DMS79 treated with DMSO at 0.1 percent for 48 hours (cell line): ENCODE results near the gene ETV3L.
A peak's percentile ranks its signal among the peaks of the same experiment; 100 is the strongest.

Experiments used
- DNase-seq: peaks from one replicate; lab custom pipeline; 2025; lab: John Stamatoyannopoulos, UW

The ETV3L gene

DNA sequence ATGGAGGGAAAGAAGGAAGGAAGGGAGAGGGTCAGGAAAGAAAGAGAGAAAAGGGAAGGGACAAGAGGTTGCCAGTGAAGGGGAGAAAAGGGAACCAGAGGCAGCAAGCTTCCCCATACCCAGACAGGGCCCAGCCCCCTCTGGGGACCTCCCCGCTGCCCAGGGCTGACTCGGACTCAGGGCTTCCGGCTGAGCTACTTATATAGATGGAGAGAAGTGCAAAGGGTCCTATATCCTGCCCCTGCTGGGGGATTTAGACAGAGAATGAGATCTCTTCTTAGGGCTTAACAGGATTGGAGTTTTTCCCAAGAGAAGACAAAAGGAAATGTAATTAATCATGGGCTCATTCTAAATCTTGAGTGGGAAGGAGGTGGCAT, at the start of gene ETV3L:
Gene ETV3L (minus strand): TSS at position 176 of the 377 bp plus-strand sequence. CDS start 285 bp downstream, outside the sequence.
- no peak for DNase-seq

DNA sequence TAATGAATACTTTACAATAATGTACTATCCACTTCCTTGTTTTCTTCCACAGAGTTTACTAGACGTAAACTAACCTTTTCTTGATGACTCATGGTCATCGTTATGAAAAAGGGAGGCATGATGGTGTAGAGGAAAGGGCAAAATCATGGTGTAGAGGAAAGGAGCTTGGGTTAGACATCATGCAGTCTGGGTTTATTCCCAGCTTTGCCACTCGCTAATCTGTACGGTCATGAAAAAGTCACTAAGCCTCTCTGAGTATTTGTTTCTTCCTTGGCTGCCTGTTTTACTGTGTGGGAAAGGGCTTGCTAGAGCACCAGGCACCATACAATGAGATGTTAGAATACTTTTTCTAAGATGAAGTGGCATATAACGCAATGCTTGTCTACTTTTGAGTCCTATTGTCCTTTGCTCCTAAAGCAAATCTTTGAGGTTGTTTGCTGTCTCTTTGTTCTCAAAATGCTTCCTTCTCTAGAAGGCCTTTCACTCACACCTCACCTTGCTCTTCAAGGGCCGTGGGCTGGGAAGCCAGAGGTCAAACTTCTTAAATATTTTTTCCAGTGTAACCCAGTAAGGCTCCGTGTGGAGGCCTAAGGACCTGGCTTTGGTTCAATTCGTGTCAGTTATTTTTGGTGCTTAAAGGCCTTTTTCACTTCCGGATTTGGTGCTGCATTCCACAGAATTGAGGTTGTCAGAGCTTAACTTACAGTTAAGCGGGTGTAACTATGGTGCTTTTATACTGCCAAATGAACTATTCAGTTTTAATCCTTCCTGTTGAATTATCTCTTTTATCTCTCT, 48.5 kb upstream of the ETV3L start:
- no peak for DNase-seq

DNA sequence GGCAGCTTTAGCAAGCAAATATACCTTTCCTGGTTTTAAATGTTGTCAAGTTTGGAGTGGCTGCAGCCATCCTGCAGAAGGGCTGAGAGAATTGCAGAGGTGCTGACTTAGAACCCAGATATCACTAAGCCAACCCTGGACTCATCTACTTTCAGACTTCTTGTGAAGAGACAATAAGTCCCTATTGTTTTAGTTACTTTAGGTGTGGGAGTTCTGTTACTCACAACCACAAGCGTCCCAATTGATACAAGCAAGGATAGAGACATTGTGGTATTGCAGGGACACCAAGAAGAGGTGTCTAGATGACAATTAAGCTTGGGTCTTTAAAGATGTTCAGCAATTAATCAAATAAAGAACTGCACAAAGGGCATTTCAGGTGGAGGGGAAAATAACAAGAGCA, 47.4 kb upstream of the ETV3L start:
- DNase-seq = no peak

DNA sequence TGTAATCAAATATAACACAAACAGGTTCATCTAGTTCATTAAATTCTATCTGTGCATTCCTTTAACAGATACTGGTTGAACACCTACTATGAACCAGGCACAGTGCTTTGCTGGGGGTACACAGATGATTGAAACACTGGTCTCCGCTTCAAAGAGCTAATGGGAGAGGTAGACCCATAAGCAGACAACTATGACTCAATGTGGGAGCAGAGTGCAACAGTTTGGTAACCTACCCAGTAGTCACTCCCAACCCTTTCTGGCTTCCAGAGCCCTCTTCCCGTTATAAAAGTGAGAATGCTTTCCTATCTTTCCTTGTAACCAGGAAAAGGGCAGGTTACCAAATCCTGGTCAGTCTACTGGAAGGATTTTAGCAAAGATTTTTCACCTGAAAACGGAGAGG, 46.6 kb upstream of the ETV3L start:
- DNase-seq = no peak

DNA sequence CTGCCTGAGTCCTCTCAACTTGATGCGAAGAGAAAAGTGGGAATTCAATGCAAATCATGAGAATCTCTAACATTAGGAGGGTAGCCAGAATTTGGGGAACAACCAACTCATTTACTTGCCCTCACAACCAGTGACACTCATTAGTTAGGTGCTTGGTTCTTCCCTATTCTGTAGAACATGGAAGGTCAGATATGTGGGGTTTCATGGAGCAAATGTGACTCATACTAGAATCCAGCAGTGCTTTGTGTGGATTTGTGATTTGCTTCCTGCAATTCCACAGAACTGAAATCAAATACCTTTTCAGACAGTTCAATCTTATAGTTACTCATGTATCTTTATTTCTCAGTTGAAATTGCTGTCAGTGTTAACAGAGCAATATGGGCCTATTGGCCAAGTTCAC, 45.5 kb upstream of the ETV3L start:
- no peak for DNase-seq

DNA sequence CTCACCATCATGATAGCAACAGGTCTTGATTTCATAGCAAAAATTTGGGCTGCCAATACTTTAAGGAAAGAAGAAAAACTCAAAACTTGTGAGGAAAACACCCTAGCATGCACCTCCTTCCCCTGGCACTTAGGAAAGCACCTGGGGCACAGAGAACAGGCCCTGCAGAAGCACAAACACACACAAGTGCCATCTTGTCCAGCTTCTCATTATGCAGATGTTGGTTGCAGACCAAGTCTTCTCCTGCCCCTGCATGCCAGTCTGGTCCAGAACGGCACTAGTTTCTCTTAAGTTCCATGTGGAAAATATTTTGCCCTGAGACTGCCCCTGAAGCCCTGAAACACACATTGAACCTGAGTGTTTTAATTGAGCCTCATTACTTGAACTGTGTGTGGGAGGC, 44.9 kb upstream of the ETV3L start:
- no peak for DNase-seq

DNA sequence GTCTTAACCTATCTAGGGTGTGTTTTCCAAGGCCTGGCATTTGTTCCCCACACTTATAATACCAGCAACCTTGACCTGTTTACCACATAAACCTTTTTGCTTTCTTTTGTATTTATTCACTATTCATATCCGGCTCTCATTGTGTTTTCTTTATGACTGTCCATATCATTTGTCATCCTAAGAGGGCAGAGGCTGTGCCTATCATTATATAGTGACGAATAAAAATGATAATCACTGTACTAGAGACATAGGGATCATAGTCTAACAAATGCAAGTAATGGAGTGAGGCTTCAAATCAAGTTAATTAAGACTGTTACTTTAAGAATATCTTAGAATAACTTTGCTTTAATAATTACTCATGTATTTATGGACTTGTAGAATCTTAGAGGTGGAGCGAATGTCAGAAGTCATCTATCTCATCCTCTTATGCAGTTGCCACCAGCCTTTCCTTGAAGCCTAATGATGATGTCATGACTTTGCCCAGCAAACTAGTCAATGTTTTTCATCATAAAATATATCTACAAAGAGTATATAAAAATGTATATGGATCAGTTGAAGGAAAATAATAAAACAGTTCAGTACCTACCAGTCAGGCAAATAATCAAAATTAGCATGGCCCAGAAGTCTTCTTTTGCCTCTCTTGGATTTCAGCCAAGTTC, 43.3 kb upstream of the ETV3L start:
- no peak for DNase-seq

DNA sequence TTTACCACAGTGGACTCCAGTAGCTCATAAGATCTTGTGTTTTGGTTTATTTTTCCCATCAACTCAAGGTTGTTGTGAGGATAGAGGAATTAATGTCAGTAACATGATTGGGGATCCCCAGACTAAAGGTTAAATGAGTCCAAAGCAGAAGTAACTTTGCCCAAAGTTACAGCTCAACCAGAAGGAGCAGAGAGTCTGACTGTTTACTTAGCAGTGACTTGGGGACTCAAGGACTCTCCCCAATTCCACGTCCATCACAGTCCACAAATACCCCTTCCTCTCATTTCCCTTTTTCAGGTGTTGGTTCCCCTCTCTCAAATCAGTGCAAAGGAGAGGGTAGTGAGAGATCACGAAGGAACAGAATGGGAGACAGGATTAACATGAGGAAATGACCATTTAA, 42.6 kb upstream of the ETV3L start:
- no peak for DNase-seq

DNA sequence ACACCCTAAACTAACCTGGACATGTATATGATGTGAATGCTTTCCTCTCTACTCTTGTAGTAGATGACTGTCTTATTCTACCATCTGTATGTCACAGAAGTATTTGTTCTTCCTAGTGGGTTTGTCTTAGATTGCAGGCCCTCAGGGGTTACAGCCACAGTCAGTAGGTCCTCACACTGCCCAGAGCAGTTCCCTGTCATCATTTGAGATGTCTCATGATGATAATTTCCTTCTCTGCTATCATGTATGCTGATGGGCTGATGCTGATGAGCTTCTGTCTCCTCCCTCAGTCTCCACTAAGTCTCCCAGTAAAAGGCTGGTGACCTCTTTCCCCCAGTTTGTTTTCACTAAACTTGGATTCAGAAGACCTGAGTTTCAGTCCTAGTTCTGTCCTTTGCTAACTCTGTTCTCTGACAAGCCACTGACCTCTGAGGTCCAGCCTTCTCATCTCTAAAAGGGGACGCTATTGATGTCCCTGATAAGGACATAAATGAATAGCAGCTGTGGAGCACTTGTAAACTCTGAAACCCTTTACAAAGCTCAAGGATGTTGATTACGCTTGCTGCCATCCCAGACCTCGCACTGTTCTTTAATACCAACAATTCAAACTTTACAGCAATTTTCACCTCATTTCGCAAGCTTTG, 41.7 kb upstream of the ETV3L start:
- no peak for DNase-seq

DNA sequence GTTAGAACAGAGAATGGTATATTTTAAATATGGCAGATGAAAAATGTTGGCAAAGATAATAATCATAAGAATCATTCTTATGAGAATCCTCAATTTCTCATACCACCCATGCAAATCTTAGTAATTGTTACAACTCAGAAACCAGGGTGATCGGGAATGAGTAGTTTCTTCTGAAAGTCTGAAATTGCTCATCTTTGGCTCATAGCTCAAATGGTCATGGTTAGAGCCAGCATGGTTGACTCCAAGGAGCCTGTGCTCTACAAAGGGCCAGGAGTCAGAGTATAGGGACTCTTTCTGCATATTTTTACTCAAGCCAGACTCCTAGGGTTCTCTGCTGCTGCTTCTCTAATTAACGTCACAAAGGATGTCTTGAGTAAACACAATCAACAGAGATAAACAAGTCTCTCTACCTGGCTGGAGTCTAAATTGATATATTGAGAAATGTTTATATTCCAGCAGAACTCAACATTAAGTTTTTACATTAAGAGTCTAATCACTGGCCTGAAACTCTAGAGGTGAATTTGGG, 40.5 kb upstream of the ETV3L start:
- DNase-seq = no peak

DNA sequence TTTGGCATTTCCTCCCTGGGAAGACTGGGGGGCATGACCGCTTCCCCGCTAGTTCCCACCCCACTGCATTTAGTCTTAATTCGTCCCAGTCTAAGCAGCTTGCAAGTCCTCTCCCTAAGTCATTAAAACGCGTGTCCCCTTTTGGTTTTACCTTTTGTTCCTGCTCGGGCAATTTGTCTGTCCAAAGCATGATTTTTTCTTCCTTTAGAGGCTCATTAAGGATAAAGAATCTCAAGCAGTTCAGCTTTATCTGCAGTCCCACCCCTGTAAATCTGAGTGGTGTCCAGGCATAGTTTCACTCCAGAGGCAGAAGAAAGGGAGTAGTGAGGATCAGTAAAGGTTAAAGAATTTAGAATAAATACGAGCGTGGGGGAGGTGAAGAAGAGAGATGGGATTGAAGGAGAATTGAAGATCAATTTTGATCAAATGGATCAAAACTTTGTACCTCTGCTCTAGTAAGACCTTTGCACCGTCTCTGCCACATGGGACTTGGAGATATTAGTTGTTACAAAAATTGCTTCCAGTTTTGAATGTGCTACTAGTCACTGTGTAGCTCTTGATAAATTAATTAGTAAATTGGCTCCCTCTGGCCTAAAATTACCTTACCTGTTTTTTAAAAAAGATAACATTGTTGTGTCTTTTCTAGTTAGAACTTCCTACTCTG, 39.6 kb upstream of the ETV3L start:
- no peak for DNase-seq

DNA sequence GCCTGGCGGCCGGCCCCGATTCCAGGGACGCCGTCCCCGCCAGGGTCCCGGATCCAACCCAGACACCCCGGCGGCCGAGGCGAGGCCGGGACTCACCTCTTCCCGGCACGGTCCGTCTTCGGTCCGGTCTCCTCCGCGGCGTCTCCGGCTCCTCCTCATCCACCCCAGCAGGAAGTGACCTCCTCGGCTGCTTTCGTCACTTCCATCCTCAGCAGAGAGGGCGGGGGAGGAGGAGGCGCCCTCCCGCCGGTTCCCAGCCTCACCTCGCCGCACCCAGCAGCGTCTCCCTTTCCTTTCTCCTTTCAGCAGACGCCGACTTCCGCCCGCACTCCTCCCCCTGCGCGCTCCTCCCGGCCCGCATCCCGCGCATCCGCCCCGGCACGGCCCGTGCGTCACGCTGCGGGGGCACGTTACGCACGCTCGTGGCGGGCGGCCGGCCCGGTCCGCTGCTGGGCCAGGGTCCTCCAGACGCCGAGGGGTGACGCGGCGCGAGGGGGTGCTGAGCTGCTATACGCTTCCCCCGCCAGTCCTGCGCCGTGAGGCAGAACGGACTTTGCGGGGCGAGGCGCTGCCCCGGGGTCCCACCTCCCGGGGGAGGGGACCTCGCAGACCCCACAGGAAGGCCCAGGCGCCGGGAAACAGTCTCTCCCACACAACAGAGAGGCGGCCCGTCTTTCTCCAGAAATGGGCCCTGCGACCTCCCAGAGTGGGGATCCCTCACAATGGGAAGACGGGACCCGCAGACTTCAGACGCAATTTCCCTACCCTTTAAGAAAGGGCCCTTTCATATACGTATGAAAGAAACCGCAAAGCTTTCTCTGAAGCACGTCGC, 38.8 kb upstream of the ETV3L start, which contains the start of gene ETV3:
Gene ETV3 (minus strand): TSS at position 176 of the 832 bp plus-strand sequence. CDS start 2,043 bp downstream, outside the sequence.
- DNase-seq = peak; percentile 74

DNA sequence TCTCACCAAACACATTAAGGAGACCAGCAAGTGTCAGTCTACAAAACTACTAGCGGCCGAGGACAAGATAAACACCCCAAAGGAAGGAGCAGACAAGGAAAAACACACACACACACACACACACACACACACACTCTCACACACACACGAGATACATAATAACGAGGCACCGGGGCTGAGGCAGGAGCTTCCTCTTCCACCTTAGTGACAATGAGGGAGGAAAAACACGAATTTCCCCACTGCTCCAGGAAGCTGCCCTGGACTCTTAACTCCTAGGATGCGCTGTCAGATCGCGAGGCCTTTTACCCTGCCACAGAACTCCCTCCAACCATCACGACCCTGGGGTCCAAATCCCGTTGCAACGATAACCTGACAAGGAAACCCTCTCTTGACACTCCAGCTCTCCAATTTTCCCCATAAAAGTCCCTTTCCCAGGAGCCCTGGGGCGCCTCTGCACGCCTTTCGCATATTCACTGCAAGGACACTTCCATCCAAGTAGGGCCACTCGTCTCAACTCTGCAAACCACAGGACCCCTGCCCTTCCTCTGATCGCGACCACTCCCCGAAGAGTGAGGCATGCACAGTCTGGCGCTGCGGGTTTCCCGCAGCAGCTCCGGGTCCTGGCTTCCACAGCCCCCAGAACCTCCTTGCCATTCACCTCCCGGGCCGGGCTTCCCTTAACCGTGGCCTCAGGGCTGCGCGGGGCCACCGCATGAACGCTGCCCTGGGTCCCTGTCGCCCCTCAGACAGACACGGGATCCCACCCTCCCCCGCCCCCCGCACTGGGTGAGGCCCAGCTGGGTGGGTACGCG, 38.0 kb upstream of the ETV3L start:
- DNase-seq = no peak

DNA sequence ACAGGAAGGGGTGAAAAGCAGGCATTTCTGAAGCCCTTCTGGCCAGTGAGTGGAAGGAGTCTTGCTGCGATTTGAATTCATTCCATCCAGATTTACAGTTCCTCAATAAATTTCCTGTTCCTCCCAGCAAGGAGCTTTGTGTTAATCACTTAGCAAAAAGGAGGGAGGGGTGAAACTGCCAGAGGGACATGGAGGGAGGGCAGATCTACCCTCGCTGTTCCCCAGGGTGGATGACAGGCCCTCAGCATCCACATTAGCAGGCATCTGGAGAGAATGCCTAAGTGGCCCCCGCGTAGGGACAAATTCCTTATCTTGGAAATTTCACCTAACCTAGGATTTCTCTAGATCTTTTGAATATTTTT, 37.4 kb upstream of the ETV3L start:
- DNase-seq = no peak

DNA sequence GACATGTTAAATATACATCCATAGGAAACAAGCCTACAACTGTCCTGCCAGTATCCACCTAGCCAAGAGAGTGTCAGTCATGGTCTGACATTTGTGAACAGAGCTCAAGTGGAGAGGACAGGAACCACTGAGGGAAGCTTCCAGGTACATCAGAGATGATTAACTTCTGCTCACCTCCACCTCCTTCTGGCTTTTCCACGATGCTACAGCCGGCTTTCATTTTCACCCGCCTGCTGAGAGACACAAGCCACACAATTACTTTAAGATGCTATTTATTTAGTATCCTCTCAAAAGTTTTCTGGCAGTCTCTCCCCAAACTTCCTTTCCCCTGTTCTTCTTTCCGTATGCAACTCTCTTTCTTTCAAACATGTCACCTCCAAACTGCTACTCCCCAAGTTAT, 36.5 kb upstream of the ETV3L start:
- no peak for DNase-seq

DNA sequence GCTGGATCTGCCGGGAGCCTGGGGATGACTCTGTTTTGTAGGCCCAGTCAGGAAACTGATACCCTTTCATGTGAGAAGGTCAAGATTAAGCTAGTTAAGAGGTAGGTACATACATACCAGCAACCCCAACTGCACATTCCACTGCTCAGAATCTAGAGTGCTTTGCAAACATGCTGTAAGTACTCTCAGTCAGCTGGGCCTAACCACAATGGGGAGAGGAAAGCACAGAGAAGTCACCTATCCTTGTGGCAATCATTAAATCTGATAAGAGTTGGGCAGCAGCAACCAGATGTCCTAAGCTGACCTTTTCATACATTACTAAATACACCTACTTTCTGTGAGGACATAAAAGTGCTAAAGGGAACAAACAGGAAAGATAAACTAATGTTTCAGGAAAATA, 36.0 kb upstream of the ETV3L start:
- no peak for DNase-seq

DNA sequence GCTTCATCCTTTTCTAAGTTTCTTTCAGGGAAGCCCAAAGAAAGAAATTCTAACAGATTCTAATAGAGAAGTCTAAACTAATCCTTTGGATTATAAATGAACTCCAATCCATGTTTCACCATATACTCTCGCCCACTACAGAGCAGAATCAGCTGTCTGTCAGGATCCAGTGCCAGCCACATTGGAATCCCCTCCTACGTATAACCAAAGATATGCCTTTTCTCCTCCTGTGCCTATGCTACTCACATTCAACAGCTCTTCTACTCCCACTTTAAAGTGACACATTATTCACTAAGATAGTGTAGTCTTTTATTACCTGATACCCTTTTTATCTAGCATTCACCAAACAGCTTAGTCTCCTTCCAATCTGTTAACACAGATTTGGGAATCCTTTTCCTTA, 35.5 kb upstream of the ETV3L start:
- no peak for DNase-seq

DNA sequence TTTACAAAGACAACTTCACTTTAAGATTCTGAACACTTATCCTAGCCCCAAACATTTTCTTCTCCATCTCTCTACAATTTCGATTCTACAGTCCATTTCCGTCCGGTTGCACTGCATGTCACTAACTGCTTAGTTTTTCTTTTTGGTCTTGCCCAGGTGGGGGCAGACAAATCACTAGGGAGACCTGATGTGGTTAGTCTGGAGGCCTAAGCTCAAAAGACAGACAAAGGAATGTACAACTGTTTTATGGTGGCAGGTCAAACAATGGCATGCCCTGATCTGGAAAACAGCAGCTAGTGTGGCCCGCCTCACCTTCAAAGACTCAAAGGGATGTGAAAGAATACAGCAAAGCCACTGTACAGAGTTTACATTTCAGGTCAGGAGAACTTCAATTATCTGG, 34.8 kb upstream of the ETV3L start:
- DNase-seq = no peak

DNA sequence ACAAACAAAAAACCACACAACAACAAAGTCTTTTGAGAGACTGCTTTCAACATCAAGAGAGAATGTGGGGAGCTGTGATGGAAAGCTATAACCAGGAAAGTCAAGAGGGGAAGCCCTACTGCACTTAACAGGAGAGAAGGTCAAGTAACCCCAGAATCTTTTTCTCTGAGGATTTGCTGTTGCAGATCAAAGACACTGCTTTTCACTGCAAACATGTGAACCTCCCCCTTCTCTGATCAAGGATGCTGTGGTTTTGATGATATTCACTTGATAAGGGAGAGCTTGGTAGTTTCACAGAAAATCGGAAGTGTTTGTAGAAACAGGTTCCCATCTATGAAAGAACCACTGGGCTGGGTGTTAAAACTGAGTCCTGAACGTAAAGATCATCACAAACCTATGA, 33.8 kb upstream of the ETV3L start:
- no peak for DNase-seq

DNA sequence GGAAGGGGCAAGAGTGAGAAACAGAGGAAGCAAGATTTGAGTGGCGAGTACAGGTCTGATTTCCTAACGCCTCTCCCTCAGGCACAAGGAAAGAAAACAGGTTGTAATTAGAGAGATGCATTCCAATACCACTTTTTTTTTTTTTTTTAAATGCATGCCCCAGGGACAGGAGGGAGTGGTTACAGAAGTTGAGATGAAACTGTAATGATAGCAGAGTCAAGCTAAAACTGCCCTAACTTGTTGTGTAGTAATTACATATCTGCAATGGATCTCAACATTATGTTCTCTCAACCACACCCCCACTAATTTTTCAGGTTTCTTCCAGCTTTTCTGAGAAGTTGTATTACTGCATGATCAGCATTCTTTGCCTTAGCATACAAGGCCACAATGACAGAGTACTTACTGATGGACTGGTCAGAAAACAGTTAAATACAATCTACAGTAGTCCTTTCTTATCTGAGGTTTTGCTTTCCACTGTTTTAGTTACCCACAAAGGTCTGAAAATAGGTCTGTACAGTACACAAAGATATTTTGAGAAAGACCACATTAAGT, 33.1 kb upstream of the ETV3L start:
- no peak for DNase-seq
